Measurements from ENCODE around the gene PFDN5. TPM values are rescaled to one million over a fixed set of nuclear protein-coding genes. Genes with fewer than 3 reads are reported as not detected.

The PFDN5 gene
- total RNA-seq, 1 donor from 2014 or later: 429 TPM

GRCh38 chr12:53267306-53267998 lies 27.9 kb upstream of the PFDN5 start:
- peak overlapping the region; percentile 62 for H3K4me3 ChIP-seq (ENCODE audit: low read depth, low read length)
- H3K27me3 ChIP-seq (ENCODE audit: control insufficient read depth, insufficient read depth, low read length): no peaks in the 10 kb centered on the region
- TF ChIP-seq, protein P1, sequence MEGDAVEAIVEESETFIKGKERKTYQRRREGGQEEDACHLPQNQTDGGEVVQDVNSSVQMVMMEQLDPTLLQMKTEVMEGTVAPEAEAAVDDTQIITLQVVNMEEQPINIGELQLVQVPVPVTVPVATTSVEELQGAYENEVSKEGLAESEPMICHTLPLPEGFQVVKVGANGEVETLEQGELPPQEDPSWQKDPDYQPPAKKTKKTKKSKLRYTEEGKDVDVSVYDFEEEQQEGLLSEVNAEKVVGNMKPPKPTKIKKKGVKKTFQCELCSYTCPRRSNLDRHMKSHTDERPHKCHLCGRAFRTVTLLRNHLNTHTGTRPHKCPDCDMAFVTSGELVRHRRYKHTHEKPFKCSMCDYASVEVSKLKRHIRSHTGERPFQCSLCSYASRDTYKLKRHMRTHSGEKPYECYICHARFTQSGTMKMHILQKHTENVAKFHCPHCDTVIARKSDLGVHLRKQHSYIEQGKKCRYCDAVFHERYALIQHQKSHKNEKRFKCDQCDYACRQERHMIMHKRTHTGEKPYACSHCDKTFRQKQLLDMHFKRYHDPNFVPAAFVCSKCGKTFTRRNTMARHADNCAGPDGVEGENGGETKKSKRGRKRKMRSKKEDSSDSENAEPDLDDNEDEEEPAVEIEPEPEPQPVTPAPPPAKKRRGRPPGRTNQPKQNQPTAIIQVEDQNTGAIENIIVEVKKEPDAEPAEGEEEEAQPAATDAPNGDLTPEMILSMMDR (IDR thresholded peaks at IDR 0.05; ENCODE audit: insufficient read depth, low read length, severe bottlenecking): no peak
- DNase-seq (ENCODE audit: low read depth) (no peak), FAIRE-seq (no peak)
- no peaks in the 10 kb centered on the region for H3K36me3 ChIP-seq (ENCODE audit: control insufficient read depth, insufficient read depth, low read length)

DNA sequence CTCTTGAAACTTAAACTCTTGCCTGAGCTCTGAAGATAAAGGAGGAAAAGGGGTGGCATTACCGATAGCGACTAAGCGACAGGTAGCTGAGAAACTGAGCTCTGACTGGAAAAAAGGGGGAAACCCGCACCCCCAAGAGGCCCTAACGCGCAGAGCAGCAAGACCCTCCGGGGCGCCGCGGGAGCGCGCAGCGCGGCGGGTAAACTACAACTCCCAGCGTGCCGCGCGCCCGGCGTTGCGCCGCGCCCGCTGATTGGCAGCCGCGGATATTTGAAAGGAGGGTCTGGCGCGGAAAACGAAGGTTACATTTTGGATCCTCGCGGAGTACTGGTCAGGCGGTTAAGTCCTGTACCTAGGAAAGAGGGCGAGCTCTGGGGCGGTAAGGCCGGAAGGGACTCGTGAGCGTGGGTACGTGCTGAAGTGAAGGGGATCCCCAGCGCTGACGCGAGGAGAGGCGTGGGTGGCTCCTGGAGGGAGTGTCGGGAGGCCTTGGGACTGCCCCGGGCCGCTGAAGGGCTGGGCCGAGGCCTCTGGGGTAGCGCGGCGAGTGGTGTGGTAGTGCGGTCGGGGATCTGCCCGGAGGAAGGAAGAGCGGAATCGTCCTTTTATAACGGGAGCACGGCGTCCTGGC lies 27.2 kb upstream of the PFDN5 start, which contains the start of gene ESPL1:
TSS of gene ESPL1 (plus strand) at position 301 of the 631 bp plus-strand sequence. CDS start 468 bp downstream, outside the sequence.
- DNase-seq (ENCODE audit: low read depth) (peak; percentile 66), FAIRE-seq (no peak)
- no peaks in the 10 kb centered on the region for H3K27me3 ChIP-seq (ENCODE audit: control insufficient read depth, insufficient read depth, low read length)
- no peaks in the 10 kb centered on the region for H3K36me3 ChIP-seq (ENCODE audit: control insufficient read depth, insufficient read depth, low read length)
- TF ChIP-seq, protein P1 (IDR thresholded peaks at IDR 0.05; ENCODE audit: insufficient read depth, low read length, severe bottlenecking): no peak
- H3K4me3 ChIP-seq (ENCODE audit: low read depth, low read length): peak within 1 kb of the TSS; percentile 62

DNA sequence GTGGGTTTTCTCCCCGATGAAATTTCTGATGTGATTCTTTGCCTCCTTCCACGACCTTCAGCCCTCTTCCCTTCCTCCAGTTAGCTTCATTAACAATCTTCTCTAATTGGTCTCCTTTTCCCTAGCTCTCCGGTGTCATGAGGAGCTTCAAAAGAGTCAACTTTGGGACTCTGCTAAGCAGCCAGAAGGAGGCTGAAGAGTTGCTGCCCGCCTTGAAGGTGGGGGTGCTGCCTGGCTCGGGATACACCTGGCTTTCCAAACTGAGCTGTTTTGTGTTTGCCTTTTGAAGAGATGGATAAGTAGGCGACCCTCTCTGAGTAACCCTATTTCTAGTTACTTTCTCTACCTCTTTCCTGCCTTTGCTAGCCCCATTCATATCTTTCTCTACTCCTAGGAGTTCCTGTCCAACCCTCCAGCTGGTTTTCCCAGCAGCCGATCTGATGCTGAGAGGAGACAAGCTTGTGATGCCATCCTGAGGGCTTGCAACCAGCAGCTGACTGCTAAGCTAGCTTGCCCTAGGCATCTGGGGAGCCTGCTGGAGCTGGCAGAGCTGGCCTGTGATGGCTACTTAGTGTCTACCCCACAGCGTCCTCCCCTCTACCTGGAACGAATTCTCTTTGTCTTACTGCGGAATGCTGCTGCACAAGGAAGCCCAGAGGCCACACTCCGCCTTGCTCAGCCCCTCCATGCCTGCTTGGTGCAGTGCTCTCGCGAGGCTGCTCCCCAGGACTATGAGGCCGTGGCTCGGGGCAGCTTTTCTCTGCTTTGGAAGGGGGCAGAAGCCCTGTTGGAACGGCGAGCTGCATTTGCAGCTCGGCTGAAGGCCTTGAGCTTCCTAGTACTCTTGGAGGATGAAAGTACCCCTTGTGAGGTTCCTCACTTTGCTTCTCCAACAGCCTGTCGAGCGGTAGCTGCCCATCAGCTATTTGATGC lies 26.4 kb upstream of the PFDN5 start:
- Histone ChIP-seq H3K4me3 (ENCODE audit: low read depth, low read length) (peak overlapping the region; percentile 62), H3K36me3 (ENCODE audit: control insufficient read depth, insufficient read depth, low read length) (no peaks in the 10 kb centered on the region), H3K27me3 (ENCODE audit: control insufficient read depth, insufficient read depth, low read length) (no peaks in the 10 kb centered on the region)
- TF ChIP-seq, protein P1 (IDR thresholded peaks at IDR 0.05; ENCODE audit: insufficient read depth, low read length, severe bottlenecking): no peak
- FAIRE-seq (no peak), DNase-seq (ENCODE audit: low read depth) (no peak)

DNA sequence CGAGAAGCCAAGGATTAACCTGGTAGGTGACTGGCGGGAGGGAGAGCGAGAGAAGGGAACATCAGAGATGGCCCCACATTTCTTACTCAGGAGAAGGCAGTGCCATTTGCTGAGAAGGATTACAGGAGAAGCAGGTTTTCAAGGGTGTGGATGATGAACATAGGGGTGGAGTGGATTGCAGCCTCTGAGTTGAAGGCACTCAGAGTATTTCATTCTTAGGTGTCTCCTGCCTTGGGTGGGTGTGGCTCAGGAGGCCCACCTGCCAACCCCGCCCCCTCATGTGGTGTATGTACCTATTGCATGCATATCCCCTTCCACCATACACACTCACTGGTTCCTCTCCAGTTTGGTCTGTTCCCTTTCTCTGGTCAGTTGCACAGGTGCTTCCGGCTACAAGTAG lies 20.9 kb upstream of the PFDN5 start:
- Histone ChIP-seq H3K4me3 (ENCODE audit: low read depth, low read length) (no peak overlapping the region), H3K36me3 (ENCODE audit: control insufficient read depth, insufficient read depth, low read length) (peaks cover 2% of the 10 kb centered on the region), H3K27me3 (ENCODE audit: control insufficient read depth, insufficient read depth, low read length) (no peaks in the 10 kb centered on the region)
- DNase-seq (ENCODE audit: low read depth) (no peak), FAIRE-seq (peak; percentile 83)
- TF ChIP-seq, protein P1 (IDR thresholded peaks at IDR 0.05; ENCODE audit: insufficient read depth, low read length, severe bottlenecking): no peak

DNA sequence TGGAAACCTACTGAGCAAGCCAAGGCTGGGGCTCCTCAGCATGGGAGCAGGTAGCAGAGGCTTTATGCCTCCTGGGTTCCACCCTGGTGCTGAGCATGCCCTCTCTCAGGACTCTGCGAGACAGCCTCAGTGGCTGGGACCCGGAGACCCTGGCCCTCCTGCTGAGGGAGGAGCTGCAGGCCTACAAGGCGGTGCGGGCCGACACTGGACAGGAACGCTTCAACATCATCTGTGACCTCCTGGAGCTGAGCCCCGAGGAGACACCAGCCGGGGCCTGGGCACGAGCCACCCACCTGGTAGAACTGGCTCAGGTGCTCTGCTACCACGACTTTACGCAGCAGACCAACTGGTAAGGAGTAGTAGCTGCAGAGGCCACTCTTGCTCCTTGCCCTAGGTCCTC lies 18.8 kb upstream of the PFDN5 start:
- H3K36me3 ChIP-seq (ENCODE audit: control insufficient read depth, insufficient read depth, low read length): peaks cover 2% of the 10 kb centered on the region
- no peaks in the 10 kb centered on the region for H3K27me3 ChIP-seq (ENCODE audit: control insufficient read depth, insufficient read depth, low read length)
- no peak overlapping the region for H3K4me3 ChIP-seq (ENCODE audit: low read depth, low read length)
- DNase-seq (ENCODE audit: low read depth): no peak
- TF ChIP-seq, protein P1 (IDR thresholded peaks at IDR 0.05; ENCODE audit: insufficient read depth, low read length, severe bottlenecking): no peak
- no peak for FAIRE-seq

Data from bronchial epithelial cell (primary cell).